ACHN (cell line): ENCODE measurements around the gene ZMYND12.

Experiments
- DNase-seq: peaks from one replicate; pipeline ENCODE4 v3.0.0-alpha.2; 2015
- in situ Hi-C: cut with HindIII; loops from 2 replicates; pipeline ENCODE4 v1.10.0; 2017; ENCODE audit warnings: low sequenced_read_pairs, low pct_ligation_motif_present, low pct_unique_long_range_greater_than_20kb

ZMYND12 gene

DNA sequence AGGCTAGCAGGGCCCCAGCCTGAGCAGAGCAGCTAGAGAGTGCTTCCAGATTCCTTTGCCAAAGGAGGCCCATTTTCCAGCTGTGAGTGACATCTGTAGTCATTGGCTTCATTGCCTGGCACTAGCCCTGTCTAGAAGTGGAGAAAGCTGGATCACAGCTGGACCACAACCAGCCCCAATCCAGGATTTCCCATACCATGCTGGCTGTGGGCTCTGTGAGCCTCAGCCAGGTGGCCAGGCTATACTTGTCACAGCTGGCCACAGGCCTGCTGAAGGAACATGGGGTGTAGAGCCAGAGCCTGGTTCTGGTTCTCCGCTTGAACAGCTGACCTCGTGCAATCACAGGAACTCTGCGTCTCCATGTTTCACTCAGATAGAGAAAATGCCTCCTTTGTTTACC is 38.7 kb downstream of the ZMYND12 start:
- DNase-seq, result no peak
- in situ Hi-C loops, result no loop called here

- in situ Hi-C loops, result no loop called here
- DNase-seq, result no peak
These were observed 41.0 kb downstream of the ZMYND12 start for GRCh38 chr1:42414551-42415496.

- in situ Hi-C loops, result no loop called here
- DNase-seq, result peak; percentile 15
These were observed 51.9 kb downstream of the ZMYND12 start for GRCh38 chr1:42403880-42404400.

DNA sequence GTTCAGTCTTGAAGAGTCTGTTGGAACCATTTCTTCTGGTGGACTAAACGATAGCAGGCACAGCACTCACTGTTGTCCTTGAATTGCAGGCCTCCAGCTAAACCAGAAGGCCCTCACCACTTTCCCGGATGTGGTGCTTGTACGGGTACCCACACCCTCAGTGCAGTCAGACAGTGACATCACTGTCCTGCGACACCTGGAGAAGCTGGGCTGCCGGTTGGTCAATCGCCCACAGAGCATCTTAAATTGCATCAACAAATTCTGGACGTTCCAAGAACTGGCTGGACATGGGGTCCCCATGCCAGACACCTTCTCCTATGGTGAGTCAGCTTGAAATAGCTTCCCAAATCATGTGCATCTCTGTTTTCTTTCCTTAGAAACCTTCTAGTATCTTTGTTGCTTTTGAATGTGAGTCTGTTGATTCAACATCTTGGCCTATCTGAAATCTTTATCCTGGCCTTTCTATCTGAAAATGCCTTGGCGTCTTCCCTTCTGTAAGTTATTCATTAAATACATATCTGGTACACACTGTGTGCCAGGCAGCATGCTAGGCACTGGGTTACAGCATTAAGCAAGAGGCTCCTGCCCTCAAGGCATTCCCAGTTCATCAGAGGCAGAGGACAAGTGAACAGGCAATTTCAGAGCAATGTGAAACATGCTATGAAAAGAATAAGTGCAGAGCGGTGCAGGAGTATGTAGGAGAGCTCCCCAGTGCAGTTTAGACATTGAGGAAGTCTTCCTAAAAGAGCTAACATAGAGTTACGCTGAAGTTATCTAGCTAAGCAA is 56.3 kb downstream of the ZMYND12 start:
- no peak for DNase-seq
- in situ Hi-C loops, result no loop called here

- no peak for DNase-seq
- in situ Hi-C loops, result no loop called here
These were observed 62.6 kb downstream of the ZMYND12 start for GRCh38 chr1:42392967-42393848.

GRCh38 chr1:42392255-42392654 is 63.6 kb downstream of the ZMYND12 start:
- no peak for DNase-seq
- in situ Hi-C loops, result no loop called here

DNA sequence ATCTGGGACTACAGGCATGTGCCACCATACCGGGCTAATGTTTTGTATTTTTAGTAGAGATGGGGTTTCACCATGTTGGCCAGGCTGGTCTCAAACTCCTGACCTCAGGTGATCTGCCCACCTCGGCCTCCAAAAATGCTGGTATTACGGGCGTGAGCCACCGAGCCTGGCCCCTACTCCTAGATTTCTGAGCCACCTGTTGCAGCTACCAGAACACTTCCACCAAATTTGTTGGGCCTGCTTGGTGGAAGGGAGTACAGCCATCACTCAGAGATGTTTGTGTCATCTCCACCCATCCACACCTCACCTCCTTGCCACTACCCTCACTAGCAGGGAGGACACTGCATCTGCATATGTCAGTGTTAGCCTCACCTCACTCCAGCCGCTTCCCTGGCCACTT is 69.8 kb downstream of the ZMYND12 start:
- in situ Hi-C loops, result no loop called here
- DNase-seq, result no peak

- in situ Hi-C loops, result no loop called here
- DNase-seq, result no peak
These were observed 70.5 kb downstream of the ZMYND12 start for GRCh38 chr1:42385283-42385682.

GRCh38 chr1:42381280-42381673 is 74.5 kb downstream of the ZMYND12 start:
- in situ Hi-C loops, result no loop called here
- DNase-seq, result no peak

DNA sequence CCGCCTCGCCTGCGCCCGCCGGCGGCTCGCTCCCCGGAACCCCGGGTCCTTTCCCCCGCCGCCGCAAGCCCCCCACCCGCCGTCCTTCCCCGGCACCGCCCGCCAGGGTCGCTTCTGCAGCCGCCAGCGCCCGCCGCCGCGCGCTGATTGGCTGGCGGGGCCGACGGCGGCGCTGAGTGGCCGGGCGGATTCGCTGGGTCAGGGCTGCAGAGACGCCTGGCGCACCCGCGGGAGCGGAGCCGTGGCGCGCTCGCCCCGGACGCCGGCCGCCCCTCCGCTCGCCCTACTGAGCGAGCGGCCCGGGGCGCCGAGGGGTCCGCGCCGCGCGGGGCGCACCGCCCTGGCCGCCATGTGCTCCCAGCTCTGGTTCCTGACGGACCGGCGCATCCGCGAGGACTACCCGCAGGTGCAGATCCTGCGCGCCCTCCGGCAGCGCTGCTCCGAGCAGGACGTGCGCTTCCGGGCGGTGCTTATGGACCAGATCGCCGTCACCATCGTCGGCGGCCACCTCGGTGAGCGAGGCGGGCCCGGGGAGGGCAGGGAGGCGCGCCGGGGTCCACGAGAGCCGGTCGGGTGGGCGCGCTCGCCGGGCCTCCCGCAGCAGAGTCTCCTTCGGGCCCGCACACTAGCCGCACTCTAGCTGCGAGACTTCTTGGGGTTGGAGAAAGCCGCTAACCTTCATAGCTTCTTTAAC is 75.1 kb downstream of the ZMYND12 start, which contains the start of gene RIMKLA:
TSS of gene RIMKLA (plus strand) at position 207 of the 694 bp plus-strand sequence. CDS start at position 350, 143 bp downstream.
- peak; percentile 52 for DNase-seq
- in situ Hi-C loops, result no loop called here
